GM06990 (cell line): ENCODE measurements around the gene ANKS1B.

Source experiments
- DNase-seq: peaks from one replicate; pipeline ENCODE4 v3.0.0-alpha.2; 2011; ENCODE audit not compliant: insufficient read length; ENCODE audit errors: extremely low read depth
- H3K27me3 ChIP-seq: replicated peaks from 2 replicates; pipeline ENCODE4 v1.6.0; 2011; ENCODE audit warnings: low read length; ENCODE audit not compliant: control insufficient read depth, insufficient read depth
- H3K36me3 ChIP-seq: 2 replicates; pipeline ENCODE4 v1.5.1; 2011; ENCODE audit warnings: low read length; ENCODE audit not compliant: control insufficient read depth, insufficient read depth
- H3K4me3 ChIP-seq: replicated peaks from 2 replicates; pipeline ENCODE4 v1.5.1; 2011; ENCODE audit warnings: low read depth, mild to moderate bottlenecking, control low read depth, low read length
- CTCF ChIP-seq: IDR thresholded peaks from 2 replicates; pipeline ENCODE4 v1.5.1; 2011; ENCODE audit warnings: low read length, control low read depth, mild to moderate bottlenecking, inconsistent platforms; ENCODE audit not compliant: insufficient read depth, poor library complexity, severe bottlenecking

ANKS1B gene

GRCh38 chr12:99549196-99549595 is 435.5 kb downstream of the ANKS1B start:
- no peaks in the 10 kb centered on the region for H3K27me3 ChIP-seq
- H3K4me3 ChIP-seq, result no peak overlapping the region
- no peak for DNase-seq
- TF ChIP-seq CTCF, result no peak
- H3K36me3 ChIP-seq, result no peaks in the 10 kb centered on the region

DNA sequence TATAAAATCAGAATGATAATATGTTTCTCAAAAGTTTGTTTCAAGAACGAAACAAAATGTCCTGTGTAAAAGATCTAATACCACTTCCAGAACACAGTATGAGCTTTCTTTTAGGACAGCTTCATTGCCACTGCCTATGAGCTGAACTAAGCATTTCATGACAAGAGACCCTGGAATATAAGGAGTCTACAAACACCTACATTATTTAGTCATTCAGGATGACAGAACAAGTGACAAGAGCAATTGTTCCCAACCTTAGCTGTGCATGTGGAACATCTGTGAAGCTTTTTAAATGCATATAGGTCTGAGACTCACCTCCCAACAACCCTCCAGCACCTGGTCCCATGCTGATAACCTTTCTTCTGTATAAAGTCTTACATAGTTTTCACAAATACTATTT is 440.3 kb downstream of the ANKS1B start:
- TF ChIP-seq CTCF, result no peak
- DNase-seq, result no peak
- Histone ChIP-seq H3K27me3 (no peaks in the 10 kb centered on the region), H3K36me3 (no peaks in the 10 kb centered on the region), H3K4me3 (no peak overlapping the region)

DNA sequence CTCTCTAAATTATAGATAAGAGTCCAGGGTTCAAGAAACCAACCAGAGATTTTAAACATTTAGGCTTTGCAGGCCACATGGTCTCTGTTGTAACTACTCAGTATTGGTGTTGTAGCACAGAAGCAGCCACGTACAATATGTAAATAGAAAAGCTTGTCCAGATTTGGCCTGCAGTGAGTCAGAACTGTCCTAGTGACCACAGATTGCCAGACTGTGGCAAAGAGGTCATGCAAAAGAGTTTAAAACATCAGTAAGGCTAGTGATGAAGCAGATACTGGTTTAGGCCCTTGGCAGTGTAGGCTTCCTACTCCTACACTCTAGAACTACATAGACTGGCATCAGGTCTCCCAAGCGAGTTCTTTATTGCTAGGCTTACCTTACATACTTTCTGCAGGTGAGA is 454.8 kb downstream of the ANKS1B start:
- Histone ChIP-seq H3K36me3 (no peaks in the 10 kb centered on the region), H3K27me3 (no peaks in the 10 kb centered on the region), H3K4me3 (no peak overlapping the region)
- no peak for DNase-seq
- no peak for TF ChIP-seq CTCF

GRCh38 chr12:99528478-99528877 is 456.3 kb downstream of the ANKS1B start:
- no peak overlapping the region for H3K4me3 ChIP-seq
- no peak for DNase-seq
- no peak for TF ChIP-seq CTCF
- H3K27me3 ChIP-seq, result no peaks in the 10 kb centered on the region
- H3K36me3 ChIP-seq, result no peaks in the 10 kb centered on the region

- Histone ChIP-seq H3K36me3 (no peaks in the 10 kb centered on the region), H3K4me3 (no peak overlapping the region), H3K27me3 (no peaks in the 10 kb centered on the region)
- DNase-seq, result no peak
- TF ChIP-seq CTCF, result no peak
Measured at GRCh38 chr12:99523853-99524252, 460.9 kb downstream of the ANKS1B start.

- Histone ChIP-seq H3K27me3 (no peaks in the 10 kb centered on the region), H3K4me3 (no peak overlapping the region), H3K36me3 (no peaks in the 10 kb centered on the region)
- TF ChIP-seq CTCF, result no peak
- no peak for DNase-seq
Measured at GRCh38 chr12:99522456-99522855, 462.3 kb downstream of the ANKS1B start.
